Stromal cell of bone marrow (primary cell): ENCODE measurements around the gene APOA5.
"Not testable (repeated sequence)": the region's sequence is repeated elsewhere in the genome, so short reads cannot be mapped to it uniquely, and the experiment has no call there.

Experiments used
- DNase-seq: peaks from one replicate; pipeline ENCODE4 v3.0.0-alpha.2; 2012; ENCODE audit warnings: low read depth

The APOA5 gene

DNA sequence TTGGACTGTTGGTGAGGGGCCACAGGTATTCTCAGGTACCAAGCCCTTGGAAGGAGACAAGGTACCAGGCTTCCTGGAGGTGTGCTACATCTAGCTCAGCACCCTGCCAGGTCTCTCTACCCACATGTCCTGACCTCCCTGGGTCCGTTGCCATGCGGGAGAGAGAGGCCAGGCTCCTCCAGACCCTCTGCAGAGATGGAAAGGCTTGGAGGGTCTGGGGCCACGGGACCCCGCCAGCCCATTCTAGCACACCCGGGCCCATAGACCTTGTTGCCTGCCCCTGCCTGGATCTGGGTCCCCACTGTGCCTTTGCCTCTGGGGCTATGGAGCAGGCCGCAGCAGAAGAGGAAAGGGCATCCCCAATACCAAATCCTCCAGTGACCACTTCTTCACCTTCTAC, 35.8 kb upstream of the APOA5 start:
- no peak for DNase-seq

DNA sequence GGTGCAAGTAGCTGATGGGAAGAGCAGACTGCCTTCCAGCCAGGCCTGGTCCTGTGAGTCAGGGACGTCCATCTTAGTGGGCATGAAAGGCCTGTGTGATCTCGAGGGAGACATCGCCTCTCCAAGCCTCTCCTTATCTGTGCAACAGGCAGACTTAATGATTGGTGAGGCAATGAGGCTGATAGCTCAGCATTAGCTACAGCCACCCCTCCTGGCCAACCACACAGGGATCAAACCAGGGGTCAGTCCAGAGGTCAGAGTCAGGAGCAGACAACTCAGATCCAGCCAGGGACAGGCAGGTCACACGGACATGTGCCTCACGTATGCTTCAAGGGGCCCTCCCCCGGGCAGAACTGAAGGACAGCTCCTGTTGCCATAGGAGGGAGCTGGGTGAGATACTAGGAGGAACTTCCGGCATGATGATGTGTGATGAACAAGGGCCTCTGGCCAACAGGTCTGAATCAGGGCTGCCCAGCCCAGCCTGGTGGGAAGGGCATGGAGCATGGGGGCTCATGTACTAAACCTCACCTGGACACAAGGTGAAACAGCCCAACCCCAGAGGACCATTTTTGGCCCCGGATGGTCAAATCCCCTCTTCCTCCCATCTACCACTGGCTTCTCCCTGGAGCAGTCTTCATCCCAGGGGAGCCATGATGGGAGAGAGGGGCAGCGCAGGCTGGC, 35.2 kb upstream of the APOA5 start:
- DNase-seq = no peak

DNA sequence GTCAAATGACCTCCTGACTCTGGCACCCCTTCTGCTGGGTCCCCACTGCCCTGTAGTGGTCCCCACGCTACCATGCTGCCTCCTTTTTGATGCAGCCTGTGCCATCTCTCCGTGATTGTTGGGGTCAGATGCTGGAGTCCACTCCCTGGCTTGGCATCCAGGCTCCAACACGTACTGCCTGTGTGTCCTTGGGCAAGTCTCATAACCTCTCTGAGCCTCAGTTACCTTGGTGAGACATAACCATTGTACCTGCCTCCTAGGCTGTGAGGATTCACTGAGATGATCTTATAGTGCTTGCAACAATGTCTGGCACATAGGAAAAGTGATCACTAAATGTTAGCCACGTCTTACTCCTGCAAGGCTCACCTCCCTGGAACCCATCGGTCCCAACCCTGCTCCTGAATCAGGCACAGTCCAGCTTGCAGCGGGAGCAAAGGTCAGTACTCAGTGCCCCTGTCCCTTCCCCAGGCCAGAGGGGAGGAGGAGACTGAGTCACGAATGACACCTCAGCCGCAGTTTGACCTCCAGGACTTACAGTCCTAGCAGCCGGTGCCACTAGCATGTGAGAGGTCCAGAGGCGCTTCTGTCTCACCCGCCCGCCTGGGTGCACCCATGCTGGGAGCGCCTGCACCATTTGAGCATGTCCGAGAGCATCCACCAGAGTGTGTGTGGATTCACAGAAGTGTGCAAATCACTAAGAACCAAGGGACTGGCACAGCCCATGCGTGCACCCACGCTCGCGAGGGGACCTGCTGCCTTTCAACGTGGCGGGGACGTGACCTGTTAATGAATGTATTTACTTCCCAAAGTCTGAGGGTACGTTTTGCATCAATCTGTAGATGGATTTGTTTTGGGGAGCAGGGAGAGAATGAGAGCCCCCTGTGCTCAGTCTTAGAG, 34.4 kb upstream of the APOA5 start:
- DNase-seq = no peak

DNA sequence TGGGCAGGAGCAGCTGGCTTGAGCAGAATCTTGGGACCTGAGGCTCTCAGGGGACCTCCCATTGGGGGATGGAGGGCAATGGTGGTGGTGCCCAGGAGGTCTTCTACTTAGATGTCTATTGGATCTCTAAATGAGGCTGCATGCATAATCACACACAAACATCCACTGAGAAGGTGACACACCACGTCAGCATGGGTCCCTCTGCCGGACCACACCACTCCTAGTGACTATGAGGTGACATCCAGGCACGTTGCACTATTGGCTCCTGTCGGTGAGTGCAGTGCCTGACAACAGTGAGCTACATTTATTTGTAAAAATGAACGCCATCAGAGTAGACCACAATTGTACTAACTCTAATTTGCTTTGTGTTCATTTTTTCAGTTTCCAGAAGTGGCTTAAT, 33.8 kb upstream of the APOA5 start:
- DNase-seq = no peak

DNA sequence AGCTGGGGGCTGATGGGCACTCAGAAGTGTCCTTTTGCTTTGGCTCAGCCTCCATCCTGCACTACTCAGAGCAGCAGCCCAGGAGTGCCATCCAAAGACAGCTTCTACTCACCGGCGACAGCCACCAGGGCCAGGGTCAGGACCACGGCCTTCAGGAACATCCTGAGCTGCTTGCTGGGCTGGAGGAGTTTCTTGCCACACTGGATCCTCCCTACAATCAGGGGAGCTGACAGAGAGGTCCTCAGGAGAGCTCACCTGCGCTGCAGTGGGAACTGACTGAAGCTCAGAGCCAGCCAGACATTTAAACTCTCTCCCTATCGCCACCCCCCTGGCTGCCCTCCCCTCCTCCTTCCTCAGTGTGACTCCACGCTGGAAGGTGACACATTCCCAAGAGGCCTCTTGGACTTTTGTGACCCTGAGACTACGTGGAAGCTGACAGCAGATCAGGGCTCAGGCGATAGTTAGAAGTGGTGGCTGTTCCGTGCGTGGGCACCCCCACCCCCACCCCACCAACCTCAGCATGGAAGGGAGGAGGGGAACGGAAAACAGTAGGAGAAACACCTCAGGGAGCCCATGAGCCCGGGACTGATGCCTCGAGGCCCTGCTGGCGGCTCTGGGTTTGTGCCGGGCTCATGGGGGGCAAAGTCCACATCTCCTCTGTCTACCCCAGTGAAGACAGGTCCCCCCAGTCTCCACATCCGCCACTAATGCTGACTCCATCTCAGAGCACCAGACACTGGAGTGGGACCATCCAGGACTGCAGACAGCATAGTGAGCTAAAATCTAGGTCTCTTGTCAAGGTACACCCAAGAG, 31.6 kb upstream of the APOA5 start, which contains the start of gene APOA4:
Gene APOA4, minus strand, starts transcription at position 274 of the 813 bp plus-strand sequence. Its CDS starts 113 bp downstream, at position 161.
- DNase-seq = no peak

DNA sequence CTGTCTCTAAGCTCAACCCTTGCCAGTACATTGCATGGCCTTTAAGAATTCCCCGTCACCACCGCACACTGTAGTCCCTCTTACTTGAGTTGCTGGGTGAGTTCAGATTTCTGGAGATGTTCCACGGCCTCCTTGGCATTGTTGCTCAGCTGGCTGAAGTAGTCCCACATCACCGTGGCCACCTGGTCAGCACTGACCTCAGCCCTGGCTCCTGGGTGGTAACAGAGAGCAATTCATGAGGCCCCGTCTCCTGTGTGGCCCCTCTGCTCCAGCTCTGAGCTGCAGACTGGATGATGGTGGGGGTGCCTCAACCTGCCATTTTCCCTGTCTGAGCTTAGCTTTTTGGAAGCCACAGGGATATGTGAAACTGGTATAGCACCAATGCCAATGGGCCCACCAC, 30.9 kb upstream of the APOA5 start:
- DNase-seq = no peak

DNA sequence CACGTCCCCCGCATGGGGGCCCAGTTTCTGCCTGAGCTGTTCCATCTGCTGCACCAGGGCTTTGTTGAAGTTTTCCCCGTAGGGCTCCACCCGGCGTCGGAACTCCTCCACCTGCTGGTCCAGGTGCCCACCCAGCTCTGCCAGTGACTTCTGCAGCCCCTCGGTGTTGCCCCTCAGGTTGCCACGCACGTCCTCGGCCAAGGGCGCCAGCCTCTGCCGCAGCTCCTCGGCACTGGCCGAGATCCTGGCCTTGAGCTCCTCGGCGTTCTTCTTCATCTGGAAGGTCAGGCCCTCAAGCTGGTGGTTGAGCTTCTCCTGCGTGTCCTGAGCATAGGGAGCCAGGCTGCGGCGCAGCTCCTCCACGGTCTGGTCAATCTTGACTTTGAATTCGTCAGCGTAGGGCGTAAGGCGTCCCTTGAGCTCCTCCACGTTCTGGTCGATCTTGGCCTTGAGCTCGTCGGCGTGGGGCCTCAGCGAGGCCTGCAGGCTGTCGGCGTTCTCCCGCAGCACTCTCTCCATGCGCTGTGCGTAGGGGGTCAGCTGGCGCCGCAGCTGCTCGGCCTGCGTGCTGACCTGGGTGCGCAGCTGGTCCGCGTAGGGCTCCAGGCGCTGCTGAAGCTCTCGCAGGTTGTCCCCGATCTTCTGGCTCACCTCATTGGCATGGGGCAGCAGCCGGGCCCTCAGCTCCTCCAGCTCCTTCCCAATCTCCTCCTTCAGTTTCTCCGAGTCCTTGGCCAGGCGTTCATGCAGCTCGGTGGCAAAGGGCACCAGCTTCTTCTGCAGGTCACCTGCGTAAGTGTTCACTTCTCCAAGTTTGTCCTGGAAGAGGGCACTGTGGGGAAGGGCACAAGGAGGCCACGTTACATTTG, 29.6 kb upstream of the APOA5 start:
- DNase-seq = no peak

DNA sequence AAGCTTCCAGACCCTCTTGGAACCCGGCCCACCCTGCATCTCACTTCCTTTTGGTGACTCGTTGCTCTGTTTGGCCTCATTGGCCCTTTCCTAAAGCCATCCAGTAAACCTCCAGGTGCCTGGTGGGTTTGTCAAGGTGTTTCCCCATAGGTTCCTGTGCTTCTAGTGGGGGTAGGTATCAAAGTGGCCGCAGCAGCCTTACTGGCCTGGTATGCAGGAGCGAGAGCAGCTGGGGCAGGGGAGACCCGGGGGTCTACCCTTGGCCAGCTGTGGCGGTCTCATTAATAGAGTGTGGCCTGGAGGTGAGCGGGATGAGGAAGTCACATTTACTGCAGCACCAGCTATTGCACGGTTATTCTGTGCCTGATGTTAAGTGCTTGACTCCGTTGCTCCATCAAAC, 27.4 kb upstream of the APOA5 start:
- no peak for DNase-seq

DNA sequence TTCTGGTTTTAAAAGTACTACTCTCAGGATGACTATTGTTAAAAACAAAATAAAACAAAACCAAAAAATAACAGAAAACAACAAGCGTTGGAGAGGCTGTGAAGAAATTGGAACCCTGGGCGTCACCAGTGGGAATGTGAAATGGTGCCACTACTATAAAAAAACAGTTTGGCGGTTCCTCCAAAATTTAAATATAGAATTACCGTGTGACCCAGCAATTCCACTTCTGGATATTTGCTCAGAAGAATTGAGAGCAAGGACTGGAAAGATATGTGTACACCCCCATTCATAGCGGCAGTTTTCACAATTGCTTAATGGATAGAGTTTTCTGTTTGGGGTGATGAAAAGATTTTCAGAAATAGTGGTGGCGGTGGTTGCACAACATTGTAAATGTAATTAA, 22.8 kb upstream of the APOA5 start:
- no peak for DNase-seq

DNA sequence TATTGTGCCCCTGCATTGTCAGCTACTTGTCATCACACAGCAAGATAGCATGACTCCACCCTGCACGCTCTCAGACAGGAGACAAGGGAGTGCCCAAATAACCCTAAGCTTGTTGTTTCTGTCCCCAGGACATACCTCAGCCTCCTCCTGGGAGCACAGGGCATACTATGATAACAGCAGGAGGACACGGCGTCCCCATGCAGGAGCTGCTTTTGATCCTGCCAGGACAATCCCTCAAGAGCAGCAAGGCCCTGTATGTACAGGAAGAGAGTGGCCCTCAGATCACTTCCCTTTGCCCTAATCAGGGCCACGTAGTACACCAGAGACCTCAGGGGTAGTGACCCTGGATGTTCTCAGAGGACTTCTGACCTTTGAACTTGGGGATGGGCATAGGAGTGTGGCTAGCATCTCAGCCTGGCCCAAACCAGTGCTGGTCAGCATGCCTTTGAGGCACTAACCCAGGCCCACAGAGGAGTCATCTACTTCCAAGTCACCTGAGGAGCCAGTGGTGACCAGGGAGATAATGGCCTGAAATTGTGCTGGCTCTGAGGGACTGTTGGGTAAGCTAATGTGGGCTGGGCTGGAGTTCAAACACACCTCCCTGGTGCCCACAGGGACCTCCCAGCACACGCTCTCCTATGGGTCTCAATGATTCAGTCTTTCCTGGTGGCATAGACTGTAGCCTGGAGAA, 22.2 kb upstream of the APOA5 start:
- DNase-seq = no peak

DNA sequence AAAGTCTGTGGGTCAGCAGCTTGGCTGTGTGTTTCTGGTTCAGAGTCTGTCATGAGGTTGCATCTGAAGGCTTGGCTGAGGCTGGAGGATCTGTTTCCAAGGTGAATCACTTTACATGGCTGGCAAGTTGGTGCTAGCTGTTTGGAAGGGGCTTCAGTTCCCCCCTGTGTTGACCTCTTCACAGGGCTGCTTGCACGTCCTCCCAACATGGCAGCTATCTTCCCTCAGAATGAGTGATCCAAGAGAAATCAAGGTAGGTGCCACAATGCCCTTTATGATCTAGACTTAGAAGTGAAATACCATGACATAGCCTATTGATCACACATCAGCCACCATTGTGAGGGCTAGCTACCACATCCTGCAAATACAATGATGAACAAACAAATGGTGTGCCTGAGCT, 21.5 kb upstream of the APOA5 start:
- DNase-seq = no peak

DNA sequence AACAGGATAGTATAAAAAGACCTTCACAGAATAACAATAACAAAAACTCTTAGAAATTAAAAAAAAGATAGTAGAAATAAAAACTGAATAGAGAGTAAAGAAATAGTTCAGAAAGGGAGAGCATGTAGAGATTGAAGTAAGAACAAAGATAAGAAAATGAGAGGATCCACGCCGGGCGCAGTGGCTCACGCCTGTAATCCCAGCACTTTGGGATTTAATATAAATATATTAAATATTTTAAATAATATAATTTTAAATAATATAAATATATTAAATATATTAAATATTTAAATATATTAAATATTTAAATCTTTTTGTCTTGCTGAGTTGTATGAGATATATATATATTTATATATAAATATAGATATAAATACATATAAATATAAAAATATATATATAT, 20.4 kb upstream of the APOA5 start:
- no peak for DNase-seq

DNA sequence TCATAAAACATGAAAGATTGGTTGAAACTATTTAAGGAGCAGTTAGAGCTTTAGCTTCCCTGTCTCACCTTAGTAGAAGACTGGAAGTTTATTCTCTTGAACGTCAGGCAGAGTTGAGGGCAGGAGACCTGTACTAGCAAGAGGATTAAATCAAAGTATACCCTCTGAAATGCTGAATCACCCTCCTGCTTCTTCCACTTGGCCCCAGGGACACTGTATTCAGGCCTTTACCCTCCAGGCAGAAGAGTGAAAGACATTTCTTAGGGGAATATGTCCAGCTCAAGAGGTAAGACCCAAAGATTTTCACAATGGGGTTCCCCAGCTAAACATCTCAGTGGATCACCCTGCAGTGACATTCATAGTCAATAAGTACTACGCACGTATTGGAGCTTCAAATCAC, 19.5 kb upstream of the APOA5 start:
- no peak for DNase-seq

DNA sequence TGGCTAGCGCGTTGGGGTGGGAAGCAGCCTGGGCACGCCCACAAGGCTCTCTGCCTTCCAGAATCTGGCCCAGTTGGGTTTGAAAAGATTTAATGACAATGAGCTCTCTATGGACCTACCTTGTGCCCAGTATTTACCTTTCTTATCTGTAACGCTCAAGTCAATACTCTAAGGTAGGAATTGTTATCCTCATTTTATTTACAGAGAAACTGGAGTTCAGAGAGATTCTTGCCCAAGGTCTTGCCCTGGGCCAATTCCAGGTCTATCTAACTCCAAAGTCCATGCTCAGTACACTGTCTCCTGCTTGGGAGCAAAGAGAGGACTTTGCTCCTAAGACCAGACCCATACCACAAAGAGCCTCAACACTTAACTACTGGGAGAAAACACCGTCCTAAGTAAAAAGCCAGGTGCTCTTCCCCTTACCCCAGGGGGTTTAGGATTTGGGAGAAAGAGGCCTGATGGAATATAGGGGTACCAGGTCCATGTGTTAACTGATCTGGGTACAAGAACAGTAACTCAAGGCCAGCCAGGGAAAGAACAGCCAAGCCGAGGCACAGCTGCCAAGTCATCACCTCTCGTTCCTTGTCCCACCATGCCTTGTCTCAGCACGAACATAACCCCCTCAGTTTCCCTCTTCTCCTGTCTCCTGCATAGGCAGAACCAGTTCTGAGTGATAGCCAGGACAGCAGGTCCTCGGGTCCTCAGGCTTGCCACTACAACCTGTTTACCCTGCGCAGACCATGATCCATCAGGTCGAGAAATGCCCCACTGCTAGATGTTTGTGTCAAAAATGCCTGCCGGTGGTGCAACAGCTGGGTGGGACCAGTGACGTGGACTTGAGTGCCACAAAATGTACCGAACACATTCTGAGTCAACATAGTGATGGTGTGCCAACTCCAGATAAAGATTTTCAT, 16.8 kb upstream of the APOA5 start:
- DNase-seq = no peak

DNA sequence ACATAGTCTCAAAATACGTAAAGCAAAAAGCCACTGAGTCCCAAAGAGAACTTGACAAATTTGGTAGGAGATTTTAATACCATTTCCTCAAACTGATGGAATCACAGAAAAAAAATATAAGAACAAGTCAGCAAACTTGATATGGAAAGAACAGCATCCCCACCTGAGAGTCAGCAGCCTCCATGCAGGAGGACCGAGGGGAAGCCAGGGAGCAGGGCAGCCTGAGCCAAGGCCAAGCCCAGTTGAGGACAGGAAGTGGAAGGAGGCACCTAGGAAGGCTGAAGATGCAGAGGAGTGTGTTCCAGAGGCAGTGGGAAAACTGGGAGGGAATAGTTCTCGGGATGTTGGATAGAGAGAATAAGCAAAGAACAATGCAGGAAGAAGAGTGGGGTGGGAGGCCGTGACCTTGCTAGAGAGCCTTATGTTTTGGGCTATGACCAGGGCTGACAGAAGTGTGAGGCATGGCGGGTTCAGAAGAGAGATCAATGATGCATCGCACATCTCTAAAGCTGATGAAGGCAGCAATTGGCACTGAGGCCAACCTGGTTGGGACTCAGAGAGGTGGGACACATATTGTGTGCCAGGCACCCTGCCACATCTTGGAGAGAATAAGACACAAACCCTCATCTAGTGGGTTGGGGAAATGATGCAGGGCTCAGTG, 16.1 kb upstream of the APOA5 start:
- DNase-seq = no peak

DNA sequence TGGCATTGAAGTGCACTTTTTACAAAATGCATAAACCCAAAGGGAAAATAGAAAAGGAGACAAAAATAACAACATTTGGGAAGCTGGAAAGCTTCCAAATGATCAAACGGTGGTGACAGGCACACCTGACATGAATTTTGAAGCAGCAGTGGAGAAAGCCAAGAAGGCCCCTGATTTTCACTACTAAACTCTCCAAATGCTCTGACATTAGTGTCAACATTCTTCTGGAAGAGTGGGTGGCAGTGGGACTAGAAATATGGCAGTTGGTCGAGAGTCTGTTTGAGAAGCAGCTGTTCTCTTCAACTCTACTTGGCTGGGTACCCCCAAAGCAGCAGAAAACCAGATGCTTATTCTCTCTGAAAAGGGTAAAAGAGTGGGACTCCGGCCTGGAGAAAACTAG, 12.3 kb upstream of the APOA5 start:
- no peak for DNase-seq

DNA sequence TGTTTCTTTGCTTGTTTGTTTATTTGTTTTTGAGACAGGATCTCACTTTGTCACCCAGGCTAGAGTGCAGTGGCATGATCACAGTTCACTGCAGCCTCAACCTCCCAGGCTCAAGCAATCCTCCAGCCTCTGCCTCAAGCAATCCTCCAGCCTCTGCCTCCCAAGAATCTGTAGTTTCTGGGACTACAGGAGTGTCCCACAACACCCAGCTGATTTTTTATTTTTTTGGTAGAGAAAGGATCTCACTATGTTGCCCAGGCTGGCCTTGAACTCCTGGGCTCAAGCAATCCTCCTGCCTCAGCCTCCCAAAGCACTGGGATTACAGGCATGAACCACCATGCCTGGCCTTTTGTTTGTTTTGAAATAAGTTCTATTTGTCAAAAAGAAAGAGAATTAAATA, 10.0 kb upstream of the APOA5 start:
- DNase-seq = not testable (repeated sequence)

DNA sequence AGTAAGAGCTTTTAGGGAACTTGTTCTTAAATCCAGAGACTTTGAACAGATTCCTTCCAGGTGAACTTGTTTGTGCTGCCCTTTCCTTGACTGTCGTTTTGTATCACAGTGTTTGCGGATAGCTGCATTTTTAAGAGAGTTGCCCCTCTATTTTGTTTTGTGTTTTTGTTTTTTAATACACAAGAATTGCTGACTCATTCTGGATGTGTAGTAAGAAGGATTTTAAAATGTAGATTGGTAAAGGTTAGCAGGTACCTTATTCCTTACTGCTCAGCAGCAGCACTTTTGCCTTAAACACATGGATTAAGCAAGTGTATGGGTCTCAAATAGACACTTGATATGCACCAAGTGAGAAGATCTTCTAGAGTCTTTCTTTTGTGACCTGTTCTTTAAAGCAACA, 8.9 kb upstream of the APOA5 start:
- no peak for DNase-seq

DNA sequence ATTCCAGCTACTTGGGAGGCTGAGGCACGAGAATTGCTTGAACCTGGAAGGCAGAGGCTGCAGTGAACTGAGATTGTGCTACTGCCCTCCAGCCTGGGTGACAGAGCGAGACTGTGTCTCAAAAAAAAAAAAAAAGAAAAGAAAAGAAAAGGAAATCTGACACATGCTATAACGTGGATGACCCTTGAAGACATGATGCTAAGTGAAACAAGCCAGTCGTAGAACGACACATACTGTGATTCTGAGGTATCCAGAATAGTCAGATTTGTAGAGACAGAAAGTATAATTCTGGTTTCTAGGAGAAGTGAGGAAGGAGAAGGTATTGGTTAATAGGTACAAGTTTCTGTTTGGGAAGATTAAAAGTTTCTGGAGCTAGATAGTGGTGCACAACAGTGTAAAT, 6.7 kb upstream of the APOA5 start:
- DNase-seq = no peak
